GM21528 (cell line): ENCODE results near the gene ECE1.
"Not testable (repeated sequence)": the region's sequence is repeated elsewhere in the genome, so short reads cannot be mapped to it uniquely, and the experiment has no call there.

Source experiments
- ATAC-seq: cut with Tn5 transposase; IDR thresholded peaks from one replicate; pipeline ENCODE4 v1.9.1; 2021; ENCODE audit warnings: mild to moderate bottlenecking, moderate library complexity; ENCODE audit not compliant: unreplicated experiment, low FRiP score

Gene ECE1

GRCh38 chr1:21293537-21294265, 3.4 kb upstream of the ECE1 start:
- ATAC-seq = peak; percentile 33

- ATAC-seq = peak; percentile 35
Observed at GRCh38 chr1:21292984-21293536, 2.8 kb upstream of the ECE1 start.

- no peak for ATAC-seq
Observed at GRCh38 chr1:21292503-21292983, 2.3 kb upstream of the ECE1 start.

- ATAC-seq = no peak
Observed at GRCh38 chr1:21291964-21292363, 1.7 kb upstream of the ECE1 start.

GRCh38 chr1:21291184-21291583, 921 bp upstream of the ECE1 start:
- no peak for ATAC-seq

- no peak for ATAC-seq
Observed at GRCh38 chr1:21290546-21290944, 282 bp upstream of the ECE1 start.

GRCh38 chr1:21289127-21289526, 1.1 kb downstream of the ECE1 start:
- ATAC-seq = no peak

GRCh38 chr1:21287905-21288514, 2.3 kb downstream of the ECE1 start:
- ATAC-seq = no peak

GRCh38 chr1:21285386-21285785, 4.9 kb downstream of the ECE1 start:
- ATAC-seq = not testable (repeated sequence)

GRCh38 chr1:21285055-21285372, 5.2 kb downstream of the ECE1 start:
- no peak for ATAC-seq

GRCh38 chr1:21284206-21285054, 5.8 kb downstream of the ECE1 start:
- no peak for ATAC-seq

- ATAC-seq = no peak
Observed at GRCh38 chr1:21283524-21283923, 6.7 kb downstream of the ECE1 start.

GRCh38 chr1:21282020-21282419, 8.2 kb downstream of the ECE1 start:
- not testable (repeated sequence) for ATAC-seq

- no peak for ATAC-seq
Observed at GRCh38 chr1:21280482-21280881, 9.8 kb downstream of the ECE1 start.

- ATAC-seq = no peak
Observed at GRCh38 chr1:21280011-21280471, 10.2 kb downstream of the ECE1 start.

- no peak for ATAC-seq
Observed at GRCh38 chr1:21278860-21279845, 11.1 kb downstream of the ECE1 start.

GRCh38 chr1:21278208-21278859, 11.9 kb downstream of the ECE1 start:
- no peak for ATAC-seq

GRCh38 chr1:21277180-21277579, 13.1 kb downstream of the ECE1 start:
- no peak for ATAC-seq

GRCh38 chr1:21272540-21272939, 17.7 kb downstream of the ECE1 start:
- ATAC-seq = no peak
